Activated B cell treated with CpG ODN at 0.5 μM for 24 hours (primary cell): ENCODE measurements around the gene LRRC72. TPM values are rescaled to one million over a fixed set of nuclear protein-coding genes. Genes with fewer than 3 reads are reported as not detected.

Source experiments
- ATAC-seq: fragments of 200-7000 bp; cut with Tn5 transposase; one replicate; pipeline ENCODE4 v1.10.0; 2021; ENCODE audit warnings: low read depth, mild to moderate bottlenecking, moderate library complexity
- CTCF ChIA-PET: fragments of 350-600 bp; sonication (Branson Sonifier 250); formaldehyde crosslinking; loops from one replicate; lab custom pipeline; 2021; ENCODE audit warnings: antibody characterized with exemption; lab: Charles Lee
- POLR2A ChIA-PET: fragments of 350-600 bp; sonication (Branson Sonifier 250); formaldehyde crosslinking; loops from one replicate; lab custom pipeline; 2021; ENCODE audit warnings: antibody characterized with exemption; lab: Charles Lee
- DNase-seq: peaks from one replicate; pipeline ENCODE4 v3.0.0; 2022
- H3K27ac Mint-ChIP-seq: one replicate; pipeline ENCODE4 v1.8.0; 2020; ENCODE audit warnings: mixed read lengths
- H3K27me3 Mint-ChIP-seq: one replicate; pipeline ENCODE4 v1.8.0; 2021; ENCODE audit warnings: mixed read lengths
- H3K36me3 Mint-ChIP-seq: one replicate; pipeline ENCODE4 v1.8.0; 2021; ENCODE audit warnings: low read depth, mixed read lengths
- H3K4me1 Mint-ChIP-seq: one replicate; pipeline ENCODE4 v1.8.0; 2021; ENCODE audit warnings: mixed read lengths
- H3K4me3 Mint-ChIP-seq: one replicate; pipeline ENCODE4 v1.8.0; 2020; ENCODE audit warnings: mild to moderate bottlenecking, mixed read lengths
- H3K9me3 Mint-ChIP-seq: one replicate; pipeline ENCODE4 v1.8.0; 2020; ENCODE audit warnings: mixed read lengths
- CTCF ChIP-seq: fragments of 200-600 bp; IDR thresholded peaks from one replicate; pipeline ENCODE4 v1.8.0; 2022; ENCODE audit warnings: antibody characterized with exemption, mild to moderate bottlenecking
- intact Hi-C: fragments of 100-400 bp; cut with micrococcal nuclease; formaldehyde crosslinking; loops from one replicate; pipeline ENCODE4 v1.15.1; 2024
- total RNA-seq: library from RNA; stranded (reverse); gene quantifications from 2 replicates; pipeline ENCODE4 v1.2.3, GENCODE V29; 2022

The LRRC72 gene
- total RNA-seq, 1 donor from 2014 or later = not detected

DNA sequence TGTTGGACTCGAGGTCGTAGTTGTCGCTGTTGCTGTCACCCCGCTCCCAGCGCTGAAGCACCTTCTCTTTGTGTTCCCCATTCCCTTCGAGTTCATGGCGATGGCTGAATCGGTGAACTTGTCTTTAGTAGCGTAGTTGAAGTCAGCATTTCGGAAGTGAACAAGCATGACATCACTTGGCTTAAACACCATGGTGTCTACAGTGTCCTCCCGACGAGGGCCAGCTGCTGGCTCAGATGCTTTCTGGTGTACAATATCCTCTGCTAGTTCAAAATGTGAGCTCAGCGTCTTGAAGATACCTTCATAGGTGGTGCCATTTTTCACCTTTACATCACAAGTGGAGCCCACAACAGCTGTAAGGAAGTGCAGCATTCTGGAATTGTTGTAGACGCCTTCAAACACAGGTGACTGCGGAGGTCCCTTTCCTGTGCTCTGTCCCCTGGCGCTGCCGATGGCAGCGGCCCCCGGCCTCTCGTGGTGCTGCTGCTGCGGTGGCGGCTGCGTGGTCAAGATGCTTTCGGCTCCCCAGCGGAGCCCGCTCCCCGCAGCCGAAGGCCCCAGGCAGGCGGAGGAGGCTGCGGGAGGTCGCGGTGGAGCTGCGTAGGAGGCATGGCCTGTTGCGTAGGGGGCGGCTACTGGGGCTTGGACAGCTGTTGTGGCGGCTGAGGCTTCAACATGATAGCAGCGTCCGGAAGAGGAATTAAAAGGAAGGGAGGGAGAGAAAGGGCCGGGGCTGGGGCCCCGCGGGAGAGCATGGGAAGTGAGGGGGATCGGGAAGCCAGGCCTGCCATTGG, 59.7 kb downstream of the LRRC72 start:
- intact Hi-C loops = no loop called here
- ChIA-PET CTCF (no interaction called here), POLR2A (no interaction called here)
- Mint-ChIP-seq H3K4me3 (no peak overlapping the region), H3K36me3 (no peaks in the 10 kb centered on the region), H3K27ac (no peak overlapping the region), H3K27me3 (no peaks in the 10 kb centered on the region), H3K9me3 (no peaks in the 10 kb centered on the region), H3K4me1 (no peaks in the 10 kb centered on the region)
- ATAC-seq = no peak
- no peak for TF ChIP-seq CTCF
- no peak for DNase-seq

GRCh38 chr7:16587129-16587528, 60.5 kb downstream of the LRRC72 start:
- ATAC-seq (no peak), DNase-seq (no peak)
- Mint-ChIP-seq H3K27me3 (no peaks in the 10 kb centered on the region), H3K27ac (no peak overlapping the region), H3K4me1 (no peaks in the 10 kb centered on the region), H3K36me3 (no peaks in the 10 kb centered on the region), H3K9me3 (no peaks in the 10 kb centered on the region), H3K4me3 (no peak overlapping the region)
- TF ChIP-seq CTCF = no peak
- CTCF ChIA-PET = no interaction called here
- intact Hi-C loops = no loop called here
- POLR2A ChIA-PET = no interaction called here

DNA sequence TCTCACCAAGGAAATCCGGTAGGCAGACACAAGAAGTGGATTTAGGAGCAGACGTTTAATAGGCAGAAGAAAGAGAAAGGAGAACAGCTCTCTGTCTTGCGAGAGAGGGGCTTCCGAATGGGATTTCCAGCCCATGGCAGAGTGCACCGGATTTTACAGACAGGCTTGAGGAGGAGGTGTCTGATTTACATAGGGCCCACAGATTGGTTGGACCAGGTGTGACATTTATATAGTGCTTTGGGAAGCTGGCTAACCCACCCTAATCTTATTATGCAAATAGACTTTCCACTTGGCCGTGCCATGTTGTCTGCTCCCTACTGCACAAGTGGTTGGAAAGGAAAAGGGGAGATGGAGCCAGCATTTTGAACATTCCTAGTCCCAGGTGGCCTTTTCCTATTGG, 61.2 kb downstream of the LRRC72 start:
- H3K9me3 Mint-ChIP-seq = no peaks in the 10 kb centered on the region
- H3K4me1 Mint-ChIP-seq = no peaks in the 10 kb centered on the region
- H3K4me3 Mint-ChIP-seq = no peak overlapping the region
- H3K36me3 Mint-ChIP-seq = no peaks in the 10 kb centered on the region
- CTCF ChIA-PET = interaction anchor here (1.4 kb wide), 1 partner anchor 23 kb away, joined by 5 read pairs; no protein-coding TSS in a partner anchor
- TF ChIP-seq CTCF = no peak
- no peaks in the 10 kb centered on the region for H3K27me3 Mint-ChIP-seq
- intact Hi-C loops = no loop called here
- H3K27ac Mint-ChIP-seq = no peak overlapping the region
- POLR2A ChIA-PET = no interaction called here
- DNase-seq (no peak), ATAC-seq (no peak)

DNA sequence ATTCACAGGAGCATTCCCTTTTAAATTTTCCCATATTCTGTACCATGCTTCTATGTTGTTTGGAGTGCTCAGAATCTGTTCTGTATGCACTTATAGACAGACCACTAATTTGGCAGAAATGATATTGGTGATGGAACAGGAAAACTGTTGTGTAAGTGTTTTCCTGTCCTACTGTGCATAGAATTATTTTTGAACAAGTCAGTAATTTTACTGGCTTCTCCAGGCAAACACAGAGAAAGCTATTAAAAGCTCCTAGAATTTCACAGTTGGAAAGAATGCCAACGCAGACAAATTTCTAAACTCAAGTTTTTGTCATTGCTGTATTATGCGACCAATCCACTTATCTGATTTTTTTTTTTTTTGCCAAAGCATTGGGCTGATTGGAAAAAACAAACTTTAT, 63.3 kb downstream of the LRRC72 start:
- ATAC-seq (no peak), DNase-seq (no peak)
- H3K9me3 Mint-ChIP-seq = no peaks in the 10 kb centered on the region
- H3K4me3 Mint-ChIP-seq = no peak overlapping the region
- POLR2A ChIA-PET = no interaction called here
- CTCF ChIA-PET = no interaction called here
- H3K27ac Mint-ChIP-seq = no peak overlapping the region
- H3K4me1 Mint-ChIP-seq = no peaks in the 10 kb centered on the region
- intact Hi-C loops = no loop called here
- no peak for TF ChIP-seq CTCF
- H3K27me3 Mint-ChIP-seq = no peaks in the 10 kb centered on the region
- H3K36me3 Mint-ChIP-seq = no peaks in the 10 kb centered on the region

GRCh38 chr7:16590424-16590823, 63.8 kb downstream of the LRRC72 start:
- ATAC-seq (no peak), DNase-seq (no peak)
- POLR2A ChIA-PET = no interaction called here
- Mint-ChIP-seq H3K27ac (no peak overlapping the region), H3K4me3 (no peak overlapping the region), H3K27me3 (no peaks in the 10 kb centered on the region), H3K36me3 (no peaks in the 10 kb centered on the region), H3K9me3 (no peaks in the 10 kb centered on the region), H3K4me1 (no peaks in the 10 kb centered on the region)
- CTCF ChIA-PET = no interaction called here
- TF ChIP-seq CTCF = no peak
- intact Hi-C loops = no loop called here
